Loucy (cell line): Measurements from ENCODE around the gene KRTAP10-4.

Experiments used
- CTCF ChIP-seq: fragments of 200-600 bp; sonication (generic); conservative IDR thresholded peaks from 2 replicates; pipeline ENCODE4 v1.5.1; 2014; ENCODE audit warnings: mild to moderate bottlenecking, antibody characterized with exemption, low read length
- EZH2phosphoT487 ChIP-seq: fragments of 200-600 bp; IDR thresholded peaks from 2 replicates; pipeline ENCODE4 v1.6.1; 2018; ENCODE audit warnings: antibody characterized with exemption, mild to moderate bottlenecking, moderate library complexity, borderline replicate concordance

DNA sequence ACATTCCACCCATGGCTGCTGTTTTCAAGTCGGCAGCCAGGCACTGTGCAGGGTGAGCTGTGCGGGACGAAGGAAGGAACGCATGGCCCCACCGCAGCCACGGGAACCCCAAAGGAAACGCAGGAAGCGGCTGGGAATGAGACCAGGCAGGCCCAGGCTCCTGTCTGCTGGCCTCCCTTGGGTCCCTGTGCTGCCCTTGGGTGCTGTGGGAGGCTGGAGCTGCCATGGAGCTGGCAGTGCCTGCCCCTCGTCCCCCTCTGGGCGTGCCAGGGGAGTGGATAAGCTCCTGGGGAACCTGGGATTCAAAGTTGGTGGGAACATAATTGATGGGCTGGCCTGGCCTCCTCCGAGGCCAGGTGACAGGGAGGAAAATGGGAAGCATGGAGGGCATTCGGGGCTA is 5.3 kb upstream of the KRTAP10-4 start:
- TF ChIP-seq CTCF (no peak), EZH2phosphoT487 (no peak)
